ENCODE measurements around the gene OR52K2.
"Not testable (repeated sequence)": the region's sequence is repeated elsewhere in the genome, so short reads cannot be mapped to it uniquely, and the experiment has no call there.

The OR52K2 gene
- total RNA-seq = 0 to 0.25 (median 0) reads per million in 9 experiments

DNA sequence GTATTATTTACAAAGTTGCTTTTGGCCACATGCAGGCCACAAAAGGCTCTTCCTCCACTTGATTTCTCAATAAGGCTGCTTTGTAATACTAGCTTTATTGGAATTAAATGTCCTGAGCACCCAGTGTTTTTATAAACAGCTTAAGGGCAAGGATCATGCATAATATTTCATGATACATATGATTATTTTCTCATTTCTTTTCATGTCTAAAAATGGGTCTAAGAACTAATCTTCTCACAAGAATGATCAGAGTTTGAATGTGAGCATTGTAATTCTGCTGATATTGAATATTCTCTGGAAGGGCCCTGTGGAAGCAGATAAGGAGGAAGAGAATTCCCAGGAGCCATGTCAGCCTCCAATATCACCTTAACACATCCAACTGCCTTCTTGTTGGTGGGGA, at the start of gene OR52K2:
Gene OR52K2 (plus strand): TSS at position 301 of the 400 bp plus-strand sequence. CDS start 45 bp downstream, at position 346.
- Mint-ChIP-seq H3K4me3 (no peak within 1 kb of the TSS), H3K36me3 (ENCODE audit: insufficient read depth) (no peaks in the 10 kb centered on the region), H3K27me3 (peaks cover 0 to 11% of the 10 kb centered on the region in 2 donors), H3K9me3 (peaks cover 0 to under 1% of the 10 kb centered on the region in 2 donors), H3K4me1 (ENCODE audit: low read depth in 2 of 2) (no peaks in the 10 kb centered on the region), H3K27ac (no peak within 1 kb of the TSS)
- DNase-seq (no peak), ATAC-seq (replicated peaks) (no peak)

DNA sequence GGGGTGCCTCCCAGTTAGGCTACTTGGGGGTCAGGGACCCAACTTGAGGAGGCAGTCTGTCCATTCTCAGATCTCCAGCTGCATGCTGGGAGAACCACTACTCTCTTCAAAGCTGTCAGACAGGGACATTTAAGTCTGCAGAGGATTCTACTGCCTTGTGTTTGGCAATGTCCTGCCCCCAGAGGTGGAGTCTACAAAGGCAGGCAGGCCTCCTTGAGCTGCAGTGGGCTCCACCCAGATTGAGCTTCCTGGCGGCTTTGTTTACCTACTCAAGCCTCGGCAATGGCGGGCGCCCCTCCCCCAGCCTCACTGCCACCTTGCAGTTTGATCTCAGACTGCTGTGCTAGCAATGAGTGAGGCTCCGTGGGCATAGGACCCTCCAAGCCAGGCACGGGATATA, 42.9 kb upstream of the OR52K2 start:
- not testable (repeated sequence) for H3K4me1 Mint-ChIP-seq (ENCODE audit: low read depth in 2 of 2); ATAC-seq (replicated peaks); H3K9me3 Mint-ChIP-seq; H3K27ac Mint-ChIP-seq; H3K4me3 Mint-ChIP-seq; DNase-seq; H3K36me3 Mint-ChIP-seq (ENCODE audit: insufficient read depth)
- peaks cover 57 to 63% of the 10 kb centered on the region in 2 donors for H3K27me3 Mint-ChIP-seq

DNA sequence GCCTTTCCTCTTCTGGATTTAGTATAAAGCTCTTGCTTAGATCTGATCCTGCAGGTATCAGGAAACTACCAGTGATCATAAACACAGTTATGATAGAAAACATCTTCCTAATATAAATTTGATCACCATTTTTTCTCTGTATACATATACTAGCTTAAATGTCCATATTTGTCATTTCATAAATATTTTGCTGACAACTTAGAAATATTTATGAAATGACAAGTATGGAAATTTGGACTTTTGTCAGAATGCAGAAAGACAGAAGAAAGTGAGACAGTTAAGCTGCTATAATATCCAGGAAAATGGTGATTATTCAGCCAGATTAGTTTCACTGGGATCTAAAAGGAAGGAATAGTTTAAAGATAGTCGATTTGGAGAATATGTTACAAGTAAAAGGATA, 32.8 kb upstream of the OR52K2 start:
- Mint-ChIP-seq H3K4me1 (ENCODE audit: low read depth in 2 of 2) (no peaks in the 10 kb centered on the region), H3K27me3 (peaks cover 25 to 28% of the 10 kb centered on the region in 2 donors), H3K9me3 (no peaks in the 10 kb centered on the region), H3K4me3 (no peak overlapping the region), H3K27ac (no peak overlapping the region), H3K36me3 (ENCODE audit: insufficient read depth) (no peaks in the 10 kb centered on the region)
- DNase-seq = no peak
- ATAC-seq (replicated peaks) = no peak

- Mint-ChIP-seq H3K27me3 (peaks cover 28 to 33% of the 10 kb centered on the region in 2 donors), H3K4me3 (no peak overlapping the region), H3K36me3 (ENCODE audit: insufficient read depth) (no peaks in the 10 kb centered on the region), H3K4me1 (ENCODE audit: low read depth in 2 of 2) (no peaks in the 10 kb centered on the region), H3K9me3 (no peaks in the 10 kb centered on the region), H3K27ac (no peak overlapping the region)
- no peak for ATAC-seq (replicated peaks)
- DNase-seq = no peak
These were observed 32.3 kb upstream of the OR52K2 start for GRCh38 chr11:4416816-4417215.

DNA sequence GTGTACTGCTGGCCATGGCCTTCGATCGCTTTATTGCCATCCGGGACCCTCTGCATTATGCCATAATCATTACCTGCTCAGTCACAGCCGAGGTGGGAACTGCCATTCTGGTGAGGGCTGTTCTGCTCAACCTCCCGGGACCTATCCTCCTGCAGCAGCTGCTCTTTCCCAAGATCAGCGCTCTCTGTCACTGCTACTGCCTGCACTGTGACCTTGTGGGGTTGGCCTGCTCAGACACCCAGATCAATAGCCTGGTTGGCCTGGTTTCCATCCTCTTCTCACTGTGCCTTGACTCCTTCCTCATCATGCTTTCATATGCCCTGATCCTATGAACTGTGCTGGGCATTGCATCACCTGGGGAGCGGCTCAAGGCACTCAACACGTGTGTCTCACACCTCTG, 30.7 kb upstream of the OR52K2 start:
- ATAC-seq (replicated peaks) (no peak), DNase-seq (no peak)
- Mint-ChIP-seq H3K27ac (no peak overlapping the region), H3K4me3 (no peak overlapping the region), H3K36me3 (ENCODE audit: insufficient read depth) (no peaks in the 10 kb centered on the region), H3K27me3 (peaks cover 33 to 38% of the 10 kb centered on the region in 2 donors), H3K9me3 (no peaks in the 10 kb centered on the region), H3K4me1 (ENCODE audit: low read depth in 2 of 2) (no peaks in the 10 kb centered on the region)

GRCh38 chr11:4430051-4430450, 19.0 kb upstream of the OR52K2 start:
- Mint-ChIP-seq H3K27ac (no peak overlapping the region), H3K36me3 (ENCODE audit: insufficient read depth) (no peaks in the 10 kb centered on the region), H3K27me3 (peaks cover 15 to 34% of the 10 kb centered on the region in 2 donors), H3K4me3 (no peak overlapping the region), H3K9me3 (no peaks in the 10 kb centered on the region), H3K4me1 (ENCODE audit: low read depth in 2 of 2) (no peaks in the 10 kb centered on the region)
- DNase-seq = no peak
- ATAC-seq (replicated peaks) = no peak

DNA sequence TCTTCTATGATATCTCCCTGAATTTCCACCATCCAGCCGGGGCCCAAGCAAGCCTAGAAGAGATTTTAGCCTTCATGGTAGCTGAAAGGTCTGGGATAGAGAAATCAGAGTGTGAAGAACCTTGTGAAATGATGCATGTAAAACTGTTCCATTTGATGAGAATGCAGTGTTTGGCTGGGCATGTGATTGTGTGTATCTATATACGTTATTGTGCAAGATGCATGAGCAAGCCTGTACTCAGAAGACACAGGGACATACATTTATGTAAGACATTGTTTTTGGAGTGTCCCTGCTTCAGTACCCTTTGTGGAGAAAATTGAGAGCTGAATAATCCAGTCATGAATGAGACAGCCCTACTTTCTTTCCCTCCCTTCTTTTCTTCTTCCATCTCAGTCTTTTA, 15.2 kb upstream of the OR52K2 start:
- Mint-ChIP-seq H3K27ac (no peak overlapping the region), H3K36me3 (ENCODE audit: insufficient read depth) (no peaks in the 10 kb centered on the region), H3K4me1 (ENCODE audit: low read depth in 2 of 2) (no peaks in the 10 kb centered on the region), H3K27me3 (peaks cover 34 to 58% of the 10 kb centered on the region in 2 donors), H3K9me3 (no peaks in the 10 kb centered on the region), H3K4me3 (no peak overlapping the region)
- DNase-seq (no peak), ATAC-seq (replicated peaks) (no peak)

DNA sequence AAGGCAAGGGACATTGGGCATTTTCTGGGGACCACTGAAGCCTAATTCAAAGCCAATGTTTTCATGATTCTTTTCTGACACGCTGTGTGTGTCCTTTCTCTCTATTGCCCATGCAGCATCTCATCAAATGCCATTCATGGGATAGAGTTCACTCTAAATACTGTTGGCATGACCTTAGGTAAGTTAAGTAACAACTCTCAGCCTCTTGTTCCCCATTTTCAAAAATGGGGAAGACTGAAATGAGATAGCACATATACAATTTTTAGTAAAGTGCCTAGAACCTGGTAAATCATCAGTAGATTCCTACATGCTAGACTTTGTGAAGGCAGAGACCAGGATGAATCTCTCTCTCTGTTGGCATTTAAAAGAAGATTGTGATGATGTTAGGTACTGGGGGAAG, 12.7 kb upstream of the OR52K2 start:
- Mint-ChIP-seq H3K9me3 (no peaks in the 10 kb centered on the region), H3K27me3 (peaks cover 31 to 50% of the 10 kb centered on the region in 2 donors), H3K27ac (no peak overlapping the region), H3K36me3 (ENCODE audit: insufficient read depth) (no peaks in the 10 kb centered on the region), H3K4me3 (no peak overlapping the region), H3K4me1 (ENCODE audit: low read depth in 2 of 2) (no peaks in the 10 kb centered on the region)
- ATAC-seq (replicated peaks) (no peak), DNase-seq (no peak)

DNA sequence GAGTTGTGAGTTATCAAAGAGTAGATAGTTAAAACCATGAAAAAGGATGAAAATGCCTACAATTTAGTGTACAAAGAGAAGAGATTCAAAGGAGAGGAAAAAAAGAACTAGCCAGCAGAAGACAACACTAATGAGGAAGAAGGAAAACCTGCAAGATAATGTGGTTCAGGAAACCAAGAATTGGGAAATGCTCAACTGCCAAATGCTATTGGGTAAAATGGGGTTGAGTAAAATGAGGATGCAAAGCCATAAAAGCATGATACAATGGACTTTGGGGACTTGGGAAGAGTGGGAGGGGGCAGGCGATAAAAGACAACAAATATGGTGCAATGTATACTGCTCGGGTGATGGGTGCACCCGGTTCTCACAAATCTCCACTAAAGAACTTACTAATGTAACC, 7.6 kb upstream of the OR52K2 start:
- peaks cover 17 to 19% of the 10 kb centered on the region in 2 donors for H3K27me3 Mint-ChIP-seq
- no peaks in the 10 kb centered on the region for H3K36me3 Mint-ChIP-seq (ENCODE audit: insufficient read depth)
- no peaks in the 10 kb centered on the region for H3K9me3 Mint-ChIP-seq
- DNase-seq = no peak
- H3K27ac Mint-ChIP-seq = no peak overlapping the region
- no peak for ATAC-seq (replicated peaks)
- no peaks in the 10 kb centered on the region for H3K4me1 Mint-ChIP-seq (ENCODE audit: low read depth in 2 of 2)
- H3K4me3 Mint-ChIP-seq = no peak overlapping the region

GRCh38 chr11:4443232-4443891, 5.7 kb upstream of the OR52K2 start:
- no peak for DNase-seq
- H3K27ac Mint-ChIP-seq = no peak overlapping the region
- H3K4me3 Mint-ChIP-seq = no peak overlapping the region
- H3K4me1 Mint-ChIP-seq (ENCODE audit: low read depth in 2 of 2) = no peaks in the 10 kb centered on the region
- H3K27me3 Mint-ChIP-seq = peaks cover 8 to 10% of the 10 kb centered on the region in 2 donors
- no peaks in the 10 kb centered on the region for H3K9me3 Mint-ChIP-seq
- no peak for ATAC-seq (replicated peaks)
- no peaks in the 10 kb centered on the region for H3K36me3 Mint-ChIP-seq (ENCODE audit: insufficient read depth)

GRCh38 chr11:4453118-4453517, 4.0 kb downstream of the OR52K2 start:
- Mint-ChIP-seq H3K4me3 (no peak overlapping the region), H3K4me1 (ENCODE audit: low read depth in 2 of 2) (no peaks in the 10 kb centered on the region), H3K27me3 (peaks cover 13 to 42% of the 10 kb centered on the region in 2 donors), H3K9me3 (peaks cover 0 to 2% of the 10 kb centered on the region in 2 donors), H3K36me3 (ENCODE audit: insufficient read depth) (no peaks in the 10 kb centered on the region), H3K27ac (no peak overlapping the region)
- ATAC-seq (replicated peaks) = no peak
- DNase-seq = no peak

DNA sequence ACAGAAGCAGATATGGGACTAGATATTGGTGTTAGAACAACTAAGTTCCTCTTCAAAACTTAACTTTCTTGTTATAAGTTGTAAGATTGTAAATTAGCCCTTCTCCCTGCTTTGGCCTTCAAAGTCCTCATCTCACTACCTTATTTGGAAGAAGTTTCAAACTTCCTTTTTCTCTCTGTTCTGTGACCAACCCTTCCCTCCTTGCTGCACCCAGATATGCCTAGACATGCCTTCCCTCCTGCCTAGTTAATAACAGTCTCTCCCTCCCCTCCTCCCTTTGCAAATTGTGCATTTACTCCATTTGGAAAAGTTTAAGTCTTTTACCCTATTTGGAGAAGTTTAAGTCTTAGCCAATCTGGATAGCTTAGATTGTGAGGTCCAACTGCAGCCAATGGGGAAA, 4.9 kb downstream of the OR52K2 start:
- H3K9me3 Mint-ChIP-seq = peaks cover 0 to 2% of the 10 kb centered on the region in 2 donors
- H3K36me3 Mint-ChIP-seq (ENCODE audit: insufficient read depth) = no peaks in the 10 kb centered on the region
- no peak for DNase-seq
- ATAC-seq (replicated peaks) = no peak
- H3K27me3 Mint-ChIP-seq = peaks cover 13 to 51% of the 10 kb centered on the region in 2 donors
- H3K27ac Mint-ChIP-seq = no peak overlapping the region
- H3K4me1 Mint-ChIP-seq (ENCODE audit: low read depth in 2 of 2) = no peaks in the 10 kb centered on the region
- no peak overlapping the region for H3K4me3 Mint-ChIP-seq

GRCh38 chr11:4455419-4455818, 6.3 kb downstream of the OR52K2 start:
- no peak for DNase-seq
- Mint-ChIP-seq H3K4me1 (ENCODE audit: low read depth in 2 of 2) (no peaks in the 10 kb centered on the region), H3K27me3 (peaks cover 21 to 51% of the 10 kb centered on the region in 2 donors), H3K4me3 (no peak overlapping the region), H3K36me3 (ENCODE audit: insufficient read depth) (no peaks in the 10 kb centered on the region), H3K27ac (no peak overlapping the region), H3K9me3 (peaks cover 0 to 2% of the 10 kb centered on the region in 2 donors)
- ATAC-seq (replicated peaks) = no peak

- ATAC-seq (replicated peaks) = no peak
- H3K36me3 Mint-ChIP-seq (ENCODE audit: insufficient read depth) = no peaks in the 10 kb centered on the region
- peaks cover 46 to 69% of the 10 kb centered on the region in 2 donors for H3K27me3 Mint-ChIP-seq
- no peak overlapping the region for H3K4me3 Mint-ChIP-seq
- no peak for DNase-seq
- H3K27ac Mint-ChIP-seq = no peak overlapping the region
- no peaks in the 10 kb centered on the region for H3K4me1 Mint-ChIP-seq (ENCODE audit: low read depth in 2 of 2)
- peaks cover 3% of the 10 kb centered on the region in 2 donors for H3K9me3 Mint-ChIP-seq
These were observed 10.4 kb downstream of the OR52K2 start for GRCh38 chr11:4459500-4459899.
